Karpas-422 (cell line): Measurements from ENCODE around the gene ST7. TPM values are rescaled to one million over a fixed set of nuclear protein-coding genes. Genes with fewer than 3 reads are reported as not detected.
"Not testable (repeated sequence)": the region's sequence is repeated elsewhere in the genome, so short reads cannot be mapped to it uniquely, and the experiment has no call there.

Source experiments
- DNase-seq: peaks from one replicate; pipeline ENCODE4 v3.0.0-alpha.2; 2015
- H2AFZ ChIP-seq: fragments of 200-600 bp; sonication (generic); 2 replicates; pipeline ENCODE4 v1.6.1; 2014; ENCODE audit warnings: antibody characterized with exemption, low read length, mixed read lengths
- H3K27ac ChIP-seq: fragments of 200-600 bp; sonication (generic); 2 replicates; pipeline ENCODE4 v1.5.1; 2014; ENCODE audit warnings: mild to moderate bottlenecking, low read length, moderate library complexity
- H3K27me3 ChIP-seq: fragments of 200-600 bp; sonication (generic); 2 replicates; pipeline ENCODE4 v1.6.1; 2014; ENCODE audit warnings: low read length, mixed read lengths
- H3K36me3 ChIP-seq: fragments of 200-600 bp; sonication (generic); 2 replicates; pipeline ENCODE4 v1.6.1; 2014; ENCODE audit warnings: low read length, mixed read lengths; ENCODE audit not compliant: insufficient read depth
- H3K4me1 ChIP-seq: fragments of 200-600 bp; sonication (generic); 2 replicates; pipeline ENCODE4 v1.6.1; 2014; ENCODE audit warnings: mild to moderate bottlenecking, low read length, mixed read lengths
- H3K4me2 ChIP-seq: fragments of 200-600 bp; sonication (generic); 2 replicates; pipeline ENCODE4 v1.6.1; 2014; ENCODE audit warnings: low read length, low read depth, mild to moderate bottlenecking; ENCODE audit not compliant: poor library complexity, severe bottlenecking
- H3K4me3 ChIP-seq: fragments of 200-600 bp; sonication (generic); 2 replicates; pipeline ENCODE4 v1.5.1; 2014; ENCODE audit warnings: mild to moderate bottlenecking, antibody characterized with exemption, low read length, mixed read lengths
- H3K79me2 ChIP-seq: fragments of 200-600 bp; sonication (generic); 2 replicates; pipeline ENCODE4 v1.6.1; 2014; ENCODE audit warnings: mild to moderate bottlenecking, low read length, mixed read lengths
- H3K9ac ChIP-seq: fragments of 200-600 bp; sonication (generic); 2 replicates; pipeline ENCODE4 v1.6.0; 2014; ENCODE audit warnings: low read length
- H3K9me2 ChIP-seq: fragments of 200-600 bp; sonication (generic), shearing (Covaris generic); replicated peaks from 2 replicates; pipeline ENCODE4 v1.6.0; 2014; ENCODE audit warnings: mild to moderate bottlenecking, low read length, moderate library complexity; ENCODE audit not compliant: insufficient read depth
- H3K9me3 ChIP-seq: fragments of 300-700, 200-600 bp; sonication (generic); 2 replicates; pipeline ENCODE4 v1.6.1; 2014; ENCODE audit warnings: low read length, mixed read lengths
- H4K20me1 ChIP-seq: fragments of 200-600 bp; sonication (generic); 2 replicates; pipeline ENCODE4 v1.6.1; 2014; ENCODE audit warnings: mild to moderate bottlenecking, antibody characterized with exemption, low read length, low read depth; ENCODE audit not compliant: insufficient read depth
- total RNA-seq: library from RNA; depleted of rRNA; stranded (reverse); fragments of >200 nt; shearing (Covaris generic); gene quantifications from 2 replicates; pipeline ENCODE4 v1.2.3, GENCODE V29; 2014; ENCODE audit warnings: low replicate concordance

ST7 gene
- total RNA-seq, 1 experiment from 2014 or later, result 4.6 TPM

- Histone ChIP-seq H3K27me3 (no peaks in the 10 kb centered on the region), H3K9me3 (no peaks in the 10 kb centered on the region), H3K79me2 (no peaks in the 10 kb centered on the region), H3K9me2 (no peaks in the 10 kb centered on the region), H2AFZ (no peak overlapping the region), H3K4me2 (no peak overlapping the region), H4K20me1 (no peaks in the 10 kb centered on the region), H3K4me1 (no peaks in the 10 kb centered on the region), H3K36me3 (no peaks in the 10 kb centered on the region), H3K9ac (no peak overlapping the region), H3K4me3 (no peak overlapping the region), H3K27ac (no peak overlapping the region)
- no peak for DNase-seq
Measured at GRCh38 chr7:117230276-117231046, 277.2 kb downstream of the ST7 start.

- Histone ChIP-seq H2AFZ (no peak overlapping the region), H3K4me1 (no peaks in the 10 kb centered on the region), H4K20me1 (no peaks in the 10 kb centered on the region), H3K27me3 (no peaks in the 10 kb centered on the region), H3K79me2 (no peaks in the 10 kb centered on the region), H3K9me3 (no peaks in the 10 kb centered on the region), H3K9me2 (no peaks in the 10 kb centered on the region), H3K9ac (no peak overlapping the region), H3K27ac (no peak overlapping the region), H3K4me2 (no peak overlapping the region), H3K36me3 (no peaks in the 10 kb centered on the region), H3K4me3 (no peak overlapping the region)
- DNase-seq, result no peak
Measured at GRCh38 chr7:117231047-117231359, 277.7 kb downstream of the ST7 start.

- no peak overlapping the region for H2AFZ ChIP-seq
- no peak overlapping the region for H3K4me2 ChIP-seq
- no peaks in the 10 kb centered on the region for H3K9me3 ChIP-seq
- H3K9me2 ChIP-seq, result no peaks in the 10 kb centered on the region
- H3K27ac ChIP-seq, result no peak overlapping the region
- H3K9ac ChIP-seq, result no peak overlapping the region
- H3K36me3 ChIP-seq, result no peaks in the 10 kb centered on the region
- no peaks in the 10 kb centered on the region for H4K20me1 ChIP-seq
- no peaks in the 10 kb centered on the region for H3K79me2 ChIP-seq
- H3K27me3 ChIP-seq, result no peaks in the 10 kb centered on the region
- H3K4me3 ChIP-seq, result no peak overlapping the region
- H3K4me1 ChIP-seq, result no peaks in the 10 kb centered on the region
- DNase-seq, result no peak
Measured at GRCh38 chr7:117237646-117238045, 284.3 kb downstream of the ST7 start.

GRCh38 chr7:117238472-117238871, 285.2 kb downstream of the ST7 start:
- no peaks in the 10 kb centered on the region for H4K20me1 ChIP-seq
- no peak overlapping the region for H3K27ac ChIP-seq
- no peak overlapping the region for H3K4me3 ChIP-seq
- no peaks in the 10 kb centered on the region for H3K9me2 ChIP-seq
- H3K9me3 ChIP-seq, result no peaks in the 10 kb centered on the region
- no peaks in the 10 kb centered on the region for H3K27me3 ChIP-seq
- no peak overlapping the region for H2AFZ ChIP-seq
- H3K79me2 ChIP-seq, result no peaks in the 10 kb centered on the region
- H3K4me2 ChIP-seq, result no peak overlapping the region
- no peak overlapping the region for H3K9ac ChIP-seq
- no peaks in the 10 kb centered on the region for H3K4me1 ChIP-seq
- DNase-seq, result no peak
- no peaks in the 10 kb centered on the region for H3K36me3 ChIP-seq

GRCh38 chr7:117238937-117239336, 285.6 kb downstream of the ST7 start:
- Histone ChIP-seq H3K4me3 (no peak overlapping the region), H3K9me2 (no peaks in the 10 kb centered on the region), H3K36me3 (no peaks in the 10 kb centered on the region), H2AFZ (no peak overlapping the region), H3K4me2 (no peak overlapping the region), H3K79me2 (no peaks in the 10 kb centered on the region), H3K27ac (no peak overlapping the region), H3K9me3 (no peaks in the 10 kb centered on the region), H3K9ac (no peak overlapping the region), H4K20me1 (no peaks in the 10 kb centered on the region), H3K4me1 (no peaks in the 10 kb centered on the region), H3K27me3 (no peaks in the 10 kb centered on the region)
- no peak for DNase-seq

- Histone ChIP-seq H3K9me3 (no peaks in the 10 kb centered on the region), H3K79me2 (no peaks in the 10 kb centered on the region), H3K9me2 (no peaks in the 10 kb centered on the region), H3K4me3 (no peak overlapping the region), H3K9ac (no peak overlapping the region), H3K27ac (no peak overlapping the region), H3K4me1 (no peaks in the 10 kb centered on the region), H3K27me3 (no peaks in the 10 kb centered on the region), H4K20me1 (no peaks in the 10 kb centered on the region), H2AFZ (no peak overlapping the region), H3K4me2 (no peak overlapping the region), H3K36me3 (no peaks in the 10 kb centered on the region)
- DNase-seq, result no peak
Measured at GRCh38 chr7:117241088-117241487, 287.8 kb downstream of the ST7 start.

DNA sequence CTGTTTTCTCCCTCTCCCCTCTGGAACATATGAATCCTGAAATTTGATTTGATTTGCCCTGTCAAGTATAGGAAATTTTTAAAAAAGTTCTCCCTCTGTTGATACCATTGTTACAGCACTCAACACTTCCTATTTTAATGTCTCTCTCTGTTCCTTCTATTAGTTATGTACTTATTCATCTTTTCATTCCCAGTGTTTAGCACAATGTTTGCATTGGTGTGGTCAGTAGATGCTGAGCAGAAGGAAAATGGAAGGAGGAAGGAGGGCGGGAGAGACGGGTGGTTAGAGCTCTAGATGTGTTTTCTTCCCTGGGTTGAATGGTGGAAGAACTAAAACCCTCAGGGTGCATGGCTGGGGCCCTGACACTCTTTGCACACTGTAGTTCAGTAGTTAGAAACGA, 290.1 kb downstream of the ST7 start:
- no peak for DNase-seq
- Histone ChIP-seq H2AFZ (no peak overlapping the region), H3K4me1 (no peaks in the 10 kb centered on the region), H3K27ac (no peak overlapping the region), H3K9me2 (no peaks in the 10 kb centered on the region), H3K9me3 (no peaks in the 10 kb centered on the region), H4K20me1 (no peaks in the 10 kb centered on the region), H3K36me3 (no peaks in the 10 kb centered on the region), H3K27me3 (no peaks in the 10 kb centered on the region), H3K9ac (no peak overlapping the region), H3K79me2 (no peaks in the 10 kb centered on the region), H3K4me2 (no peak overlapping the region), H3K4me3 (no peak overlapping the region)

DNA sequence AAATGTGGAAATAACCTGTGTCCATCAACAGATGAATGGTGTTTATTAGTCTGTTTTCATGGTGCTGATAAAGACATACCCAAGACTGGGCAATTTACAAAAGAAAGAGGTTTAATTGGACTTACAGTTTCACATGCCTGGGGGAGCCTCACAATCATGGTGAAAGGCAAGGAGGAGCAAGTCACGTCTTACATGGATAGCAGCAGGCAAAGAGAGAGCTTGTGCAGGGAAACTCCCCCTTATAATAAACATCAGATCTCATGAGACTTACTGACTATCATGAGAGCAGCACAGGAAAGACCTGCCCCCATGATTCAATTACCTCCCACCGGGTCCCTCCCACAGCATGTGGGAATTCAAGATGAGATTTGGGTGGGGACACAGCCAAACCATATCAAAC, 292.4 kb downstream of the ST7 start:
- not testable (repeated sequence) for H3K27ac ChIP-seq, H3K9me2 ChIP-seq, H3K36me3 ChIP-seq

DNA sequence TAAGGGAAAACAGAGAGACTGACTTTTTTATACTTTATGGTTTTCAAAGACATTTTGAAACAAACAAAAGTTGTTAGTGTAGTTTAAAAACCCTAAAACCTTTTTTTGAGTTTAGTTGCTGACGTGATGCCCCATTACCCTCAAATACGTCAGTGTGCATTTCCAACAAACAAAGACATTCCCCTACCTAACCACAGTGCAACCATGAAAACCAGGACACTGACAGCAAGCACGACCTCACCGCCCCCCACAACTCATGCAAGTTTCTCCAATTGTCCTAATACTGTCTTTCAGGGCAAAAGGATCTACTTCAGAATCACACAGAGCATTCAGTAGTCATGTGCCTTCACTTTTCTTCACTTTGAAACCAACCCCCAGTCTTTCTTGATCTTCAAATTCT, 294.5 kb downstream of the ST7 start:
- H2AFZ ChIP-seq, result no peak overlapping the region
- no peaks in the 10 kb centered on the region for H3K27me3 ChIP-seq
- DNase-seq, result no peak
- no peaks in the 10 kb centered on the region for H3K79me2 ChIP-seq
- H3K36me3 ChIP-seq, result no peaks in the 10 kb centered on the region
- no peaks in the 10 kb centered on the region for H3K9me3 ChIP-seq
- H3K9ac ChIP-seq, result no peak overlapping the region
- H3K4me3 ChIP-seq, result no peak overlapping the region
- no peaks in the 10 kb centered on the region for H3K4me1 ChIP-seq
- no peak overlapping the region for H3K27ac ChIP-seq
- no peak overlapping the region for H3K4me2 ChIP-seq
- H4K20me1 ChIP-seq, result no peaks in the 10 kb centered on the region
- no peaks in the 10 kb centered on the region for H3K9me2 ChIP-seq

More for the DNA sequence above, 292.4 kb downstream of the ST7 start:
- not testable (repeated sequence) for H3K4me2 ChIP-seq, H3K79me2 ChIP-seq, H3K4me3 ChIP-seq, H3K4me1 ChIP-seq, H4K20me1 ChIP-seq, H2AFZ ChIP-seq, H3K9me3 ChIP-seq, H3K27me3 ChIP-seq, H3K9ac ChIP-seq, DNase-seq
